Measurements from ENCODE around the gene RNF220.

DNA sequence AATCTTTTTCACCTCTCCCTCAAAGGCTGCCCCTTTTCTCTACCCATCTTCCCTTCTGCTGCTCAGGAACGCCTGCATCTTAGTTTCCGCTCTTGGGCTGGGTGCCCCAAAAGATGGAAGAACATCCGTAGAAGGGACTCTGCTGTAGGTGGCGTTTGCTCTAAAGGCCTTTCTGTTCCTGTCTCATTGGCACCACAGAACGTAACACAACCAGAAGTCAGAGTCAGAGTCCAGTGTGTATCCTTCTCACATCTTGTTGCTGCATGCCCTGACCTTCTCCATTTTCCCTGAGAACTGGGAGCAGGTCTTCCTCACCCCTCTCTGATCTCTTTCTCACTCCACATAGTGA, 103.3 kb downstream of the RNF220 start:
- no peak for TF ChIP-seq POLR2A (IDR thresholded peaks at IDR 0.05)
- no peak for TF ChIP-seq CTCF (IDR thresholded peaks at IDR 0.05)
